T-helper 2 cell treated with Interferon-gamma antibody and Interleukin-4, amounts not matched to agents 100 ng/mL and 5 ng/mL, for 36 hours (primary cell): ENCODE measurements around the gene B4GAT1. TPM values are rescaled to one million over a fixed set of nuclear protein-coding genes. Genes with fewer than 3 reads are reported as not detected.
"Not testable (repeated sequence)": the region's sequence is repeated elsewhere in the genome, so short reads cannot be mapped to it uniquely, and the experiment has no call there.

Experiments used
- intact Hi-C: fragments of 100-400 bp; cut with micrococcal nuclease; formaldehyde crosslinking; loops from one replicate; pipeline ENCODE4 v1.15.1; 2023
- total RNA-seq: library from RNA; stranded (reverse); gene quantifications from 2 replicates; pipeline ENCODE4 v1.2.3, GENCODE V29; 2022

B4GAT1 gene
- total RNA-seq, 1 donor from 2014 or later = 7.3 TPM

GRCh38 chr11:66326261-66327111, 20.9 kb downstream of the B4GAT1 start:
- intact Hi-C loops = no loop called here

- intact Hi-C loops = no loop called here
These were observed 22.2 kb downstream of the B4GAT1 start for GRCh38 chr11:66325263-66325671.

GRCh38 chr11:66324664-66325063, 22.8 kb downstream of the B4GAT1 start:
- intact Hi-C loops = no loop called here

GRCh38 chr11:66323684-66324083, 23.7 kb downstream of the B4GAT1 start:
- intact Hi-C loops = no loop called here

GRCh38 chr11:66322732-66323427, 24.5 kb downstream of the B4GAT1 start:
- intact Hi-C loops = no loop called here

GRCh38 chr11:66321606-66322005, 25.8 kb downstream of the B4GAT1 start:
- intact Hi-C loops = no loop called here

- intact Hi-C loops = not testable (repeated sequence)
These were observed 26.7 kb downstream of the B4GAT1 start for GRCh38 chr11:66320748-66321147.

GRCh38 chr11:66320289-66320688, 27.1 kb downstream of the B4GAT1 start:
- intact Hi-C loops = not testable (repeated sequence)

- intact Hi-C loops = no loop called here
These were observed 28.8 kb downstream of the B4GAT1 start for GRCh38 chr11:66318600-66318970.

- intact Hi-C loops = no loop called here
These were observed 29.5 kb downstream of the B4GAT1 start for GRCh38 chr11:66317723-66318599.

- intact Hi-C loops = no loop called here
These were observed 30.1 kb downstream of the B4GAT1 start for GRCh38 chr11:66317322-66317722.

GRCh38 chr11:66316849-66317251, 30.6 kb downstream of the B4GAT1 start, which contains the start of gene CD248:
Gene CD248, minus strand, starts transcription at chr11:66317044. Its CDS starts 17 bp downstream, at chr11:66317027.
- intact Hi-C loops = no loop called here

GRCh38 chr11:66315921-66316811, 31.3 kb downstream of the B4GAT1 start:
- intact Hi-C loops = no loop called here

GRCh38 chr11:66315498-66315885, 31.9 kb downstream of the B4GAT1 start:
- intact Hi-C loops = no loop called here

GRCh38 chr11:66314561-66315497, 32.6 kb downstream of the B4GAT1 start:
- intact Hi-C loops = no loop called here

GRCh38 chr11:66314186-66314501, 33.3 kb downstream of the B4GAT1 start:
- intact Hi-C loops = no loop called here

GRCh38 chr11:66313321-66314185, 33.9 kb downstream of the B4GAT1 start:
- intact Hi-C loops = no loop called here

- intact Hi-C loops = loop anchor here (1.0 kb wide), 5 partner anchors 16 to 154 kb away; partner anchors contain the start of genes BRMS1, PELI3, RAB1B and YIF1A
These were observed 34.7 kb downstream of the B4GAT1 start for GRCh38 chr11:66312549-66313320.
